Measurements from ENCODE around the gene HEATR3. TPM values are rescaled to one million over a fixed set of nuclear protein-coding genes. Genes with fewer than 3 reads are reported as not detected.
A peak's percentile ranks its signal among the peaks of the same experiment; 100 is the strongest.

HEATR3 gene
- polyA plus RNA-seq, 2 of the 4 experiments (the other 2 are of a cell fraction) = 21.2 to 30.8 TPM

DNA sequence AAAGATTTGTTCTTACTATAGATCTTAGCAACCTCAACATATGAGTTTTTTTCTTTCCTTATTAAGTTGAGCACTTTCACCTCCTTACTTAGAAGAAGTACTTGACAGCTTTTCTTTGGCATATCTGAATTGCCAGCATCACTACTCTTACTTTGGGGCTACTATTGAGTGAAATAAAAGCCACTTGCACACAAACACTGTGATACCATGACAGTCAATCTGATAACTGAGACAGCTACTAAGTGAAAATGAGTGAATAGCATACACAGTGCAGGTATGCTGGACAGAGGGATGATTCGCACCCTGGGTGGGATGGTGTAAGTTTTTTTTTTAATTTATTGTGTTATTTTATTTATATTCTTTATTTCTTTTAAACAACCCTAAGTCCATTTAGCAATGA is 73.8 kb downstream of the HEATR3 start:
- H3K27ac ChIP-seq = no peak overlapping the region
- FAIRE-seq (peak; percentile 63), DNase-seq (ENCODE audit: low read depth in 1 of 2, low spot score in 1 of 2) (no peak), ATAC-seq (no peak)
- ChIA-PET POLR2A (no interaction called here), CTCF (no interaction called here)
- TF ChIP-seq PBX3 (IDR thresholded peaks at IDR 0.05) (no peak), FOSL2 (IDR thresholded peaks at IDR 0.05) (no peak), FOSL2 (CRISPR knock-in tag; IDR thresholded peaks at IDR 0.05) (no peak)
- TF ChIP-seq, protein P1, sequence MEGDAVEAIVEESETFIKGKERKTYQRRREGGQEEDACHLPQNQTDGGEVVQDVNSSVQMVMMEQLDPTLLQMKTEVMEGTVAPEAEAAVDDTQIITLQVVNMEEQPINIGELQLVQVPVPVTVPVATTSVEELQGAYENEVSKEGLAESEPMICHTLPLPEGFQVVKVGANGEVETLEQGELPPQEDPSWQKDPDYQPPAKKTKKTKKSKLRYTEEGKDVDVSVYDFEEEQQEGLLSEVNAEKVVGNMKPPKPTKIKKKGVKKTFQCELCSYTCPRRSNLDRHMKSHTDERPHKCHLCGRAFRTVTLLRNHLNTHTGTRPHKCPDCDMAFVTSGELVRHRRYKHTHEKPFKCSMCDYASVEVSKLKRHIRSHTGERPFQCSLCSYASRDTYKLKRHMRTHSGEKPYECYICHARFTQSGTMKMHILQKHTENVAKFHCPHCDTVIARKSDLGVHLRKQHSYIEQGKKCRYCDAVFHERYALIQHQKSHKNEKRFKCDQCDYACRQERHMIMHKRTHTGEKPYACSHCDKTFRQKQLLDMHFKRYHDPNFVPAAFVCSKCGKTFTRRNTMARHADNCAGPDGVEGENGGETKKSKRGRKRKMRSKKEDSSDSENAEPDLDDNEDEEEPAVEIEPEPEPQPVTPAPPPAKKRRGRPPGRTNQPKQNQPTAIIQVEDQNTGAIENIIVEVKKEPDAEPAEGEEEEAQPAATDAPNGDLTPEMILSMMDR (IDR thresholded peaks at IDR 0.05) = no peak
- TF ChIP-seq, protein P2, sequence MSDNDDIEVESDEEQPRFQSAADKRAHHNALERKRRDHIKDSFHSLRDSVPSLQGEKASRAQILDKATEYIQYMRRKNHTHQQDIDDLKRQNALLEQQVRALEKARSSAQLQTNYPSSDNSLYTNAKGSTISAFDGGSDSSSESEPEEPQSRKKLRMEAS (IDR thresholded peaks at IDR 0.05) = no peak
- WGBS (ENCODE audit: missing lambda C conversion rate) = 88% methylated on average over 1 of the region's 1 CpG
- H3K4me1 ChIP-seq = no peaks in the 10 kb centered on the region
- H3K9me3 ChIP-seq = no peaks in the 10 kb centered on the region
- H3K4me2 ChIP-seq = no peak overlapping the region
- H3K4me3 ChIP-seq = no peak overlapping the region

GRCh38 chr16:50144211-50144610 is 78.4 kb downstream of the HEATR3 start:
- FAIRE-seq = no peak
- ATAC-seq = no peak
- no peak overlapping the region for H3K27ac ChIP-seq
- DNase-seq (ENCODE audit: low read depth in 1 of 2, low spot score in 1 of 2) = no peak
- no peak overlapping the region for H3K4me2 ChIP-seq
- TF ChIP-seq NR3C1 (IDR thresholded peaks at IDR 0.05) (no peak), POLR2A (IDR thresholded peaks at IDR 0.05; ENCODE audit: low read length) (no peak), KDM1A (IDR thresholded peaks at IDR 0.05; ENCODE audit: low read depth) (no peak), TP53 (CRISPR knock-in tag; IDR thresholded peaks at IDR 0.05) (no peak), ZNF302 (CRISPR knock-in tag; IDR thresholded peaks at IDR 0.05) (no peak), ZC3H11A (IDR thresholded peaks at IDR 0.05) (no peak), RNF2 (IDR thresholded peaks at IDR 0.05; ENCODE audit: borderline replicate concordance, low read depth) (no peak)
- H3K4me1 ChIP-seq = no peaks in the 10 kb centered on the region
- 52% methylated on average over 2 of the region's 2 CpGs for WGBS (ENCODE audit: missing lambda C conversion rate)
- no peaks in the 10 kb centered on the region for H3K9me3 ChIP-seq
- ChIA-PET POLR2A (no interaction called here), CTCF (no interaction called here)
- H3K4me3 ChIP-seq = no peak overlapping the region

- CTCF ChIA-PET = interaction anchor here (1.4 kb wide), 1 partner anchor 64 kb away, joined by 4 read pairs; no protein-coding TSS in a partner anchor
- FAIRE-seq (no peak), DNase-seq (ENCODE audit: low read depth in 1 of 2, low spot score in 1 of 2) (no peak), ATAC-seq (no peak)
- WGBS (ENCODE audit: missing lambda C conversion rate) = 91% methylated on average over 9 of the region's 9 CpGs
- Histone ChIP-seq H3K9me3 (no peaks in the 10 kb centered on the region), H3K27ac (no peak overlapping the region), H3K4me1 (0 out of 3 replicates have a peak, but pooled peaks cover 1% of the 10 kb centered on the region), H3K4me2 (no peak overlapping the region), H3K4me3 (no peak overlapping the region)
- POLR2A ChIA-PET = no interaction called here
- TF ChIP-seq, protein P3, sequence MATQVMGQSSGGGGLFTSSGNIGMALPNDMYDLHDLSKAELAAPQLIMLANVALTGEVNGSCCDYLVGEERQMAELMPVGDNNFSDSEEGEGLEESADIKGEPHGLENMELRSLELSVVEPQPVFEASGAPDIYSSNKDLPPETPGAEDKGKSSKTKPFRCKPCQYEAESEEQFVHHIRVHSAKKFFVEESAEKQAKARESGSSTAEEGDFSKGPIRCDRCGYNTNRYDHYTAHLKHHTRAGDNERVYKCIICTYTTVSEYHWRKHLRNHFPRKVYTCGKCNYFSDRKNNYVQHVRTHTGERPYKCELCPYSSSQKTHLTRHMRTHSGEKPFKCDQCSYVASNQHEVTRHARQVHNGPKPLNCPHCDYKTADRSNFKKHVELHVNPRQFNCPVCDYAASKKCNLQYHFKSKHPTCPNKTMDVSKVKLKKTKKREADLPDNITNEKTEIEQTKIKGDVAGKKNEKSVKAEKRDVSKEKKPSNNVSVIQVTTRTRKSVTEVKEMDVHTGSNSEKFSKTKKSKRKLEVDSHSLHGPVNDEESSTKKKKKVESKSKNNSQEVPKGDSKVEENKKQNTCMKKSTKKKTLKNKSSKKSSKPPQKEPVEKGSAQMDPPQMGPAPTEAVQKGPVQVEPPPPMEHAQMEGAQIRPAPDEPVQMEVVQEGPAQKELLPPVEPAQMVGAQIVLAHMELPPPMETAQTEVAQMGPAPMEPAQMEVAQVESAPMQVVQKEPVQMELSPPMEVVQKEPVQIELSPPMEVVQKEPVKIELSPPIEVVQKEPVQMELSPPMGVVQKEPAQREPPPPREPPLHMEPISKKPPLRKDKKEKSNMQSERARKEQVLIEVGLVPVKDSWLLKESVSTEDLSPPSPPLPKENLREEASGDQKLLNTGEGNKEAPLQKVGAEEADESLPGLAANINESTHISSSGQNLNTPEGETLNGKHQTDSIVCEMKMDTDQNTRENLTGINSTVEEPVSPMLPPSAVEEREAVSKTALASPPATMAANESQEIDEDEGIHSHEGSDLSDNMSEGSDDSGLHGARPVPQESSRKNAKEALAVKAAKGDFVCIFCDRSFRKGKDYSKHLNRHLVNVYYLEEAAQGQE (IDR thresholded peaks at IDR 0.05) = no peak
- TF ChIP-seq CHD2 (IDR thresholded peaks at IDR 0.05; ENCODE audit: low read length, partially characterized antibody) = no peak
- no peak for TF ChIP-seq HDAC2 (IDR thresholded peaks at IDR 0.05)
- no peak for TF ChIP-seq RFX5 (IDR thresholded peaks at IDR 0.05)
- TF ChIP-seq CBX2 (IDR thresholded peaks at IDR 0.05; ENCODE audit: borderline replicate concordance, low read depth) = no peak
- TF ChIP-seq SREBF2 (IDR thresholded peaks at IDR 0.05) = no peak
- no peak for TF ChIP-seq MYC (IDR thresholded peaks at IDR 0.05; ENCODE audit: borderline replicate concordance, low read length)
Measured at GRCh38 chr16:50146479-50147435, 81.0 kb downstream of the HEATR3 start.
